ENCODE data around the gene RNF150. TPM values are rescaled to one million over a fixed set of nuclear protein-coding genes. Genes with fewer than 3 reads are reported as not detected.

The RNF150 gene
- polyA plus RNA-seq, 2 of the 4 experiments (the other 2 are of a cell fraction): 0.21 to 0.34 TPM

DNA sequence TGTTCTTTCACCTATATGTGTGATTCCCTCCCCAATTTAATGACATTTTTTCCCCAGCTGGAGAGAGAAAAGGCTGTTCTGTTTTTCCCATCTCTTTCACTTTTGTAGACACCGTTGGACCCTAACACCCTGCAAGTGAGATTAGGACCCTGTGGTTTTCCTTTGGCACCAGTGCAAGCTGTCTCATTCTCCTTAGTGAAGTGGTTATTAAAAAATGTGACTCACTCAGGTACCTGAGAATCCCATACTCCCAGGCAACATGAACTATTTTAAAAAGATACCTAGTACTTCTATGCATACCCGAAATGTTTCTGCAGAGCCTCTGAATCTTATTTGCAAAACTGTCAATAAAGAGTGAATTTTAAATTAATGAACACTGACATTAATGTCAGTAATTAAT is 201.4 kb downstream of the RNF150 start:
- DNase-seq (ENCODE audit: low read depth in 1 of 2, low spot score in 1 of 2) (no peak), ATAC-seq (no peak), FAIRE-seq (no peak)
- Histone ChIP-seq H3K27ac (no peak overlapping the region), H3K9me3 (no peaks in the 10 kb centered on the region), H3K4me3 (no peak overlapping the region), H3K4me1 (peaks cover 17% of the 10 kb centered on the region; the same call in 2 of the 3 replicates), H3K4me2 (peak overlapping the region; percentile 58)
- ChIA-PET CTCF (no interaction called here), POLR2A (no interaction called here)
- WGBS (ENCODE audit: missing lambda C conversion rate): 55% methylated on average over 2 of the region's 2 CpGs
- TF ChIP-seq NFE2L2 (conservative IDR thresholded peaks at IDR 0.05; ENCODE audit: low read length) (no peak), PBX3 (IDR thresholded peaks at IDR 0.05) (no peak), HOXB5 (CRISPR knock-in tag; IDR thresholded peaks at IDR 0.05) (no peak), ZNF302 (CRISPR knock-in tag; IDR thresholded peaks at IDR 0.05) (no peak), EHMT2 (IDR thresholded peaks at IDR 0.05; ENCODE audit: low read depth) (no peak), JUN (IDR thresholded peaks at IDR 0.05) (no peak), ZFP36 (IDR thresholded peaks at IDR 0.05; ENCODE audit: borderline replicate concordance, partially characterized antibody) (no peak), TFCP2L1 (CRISPR knock-in tag; IDR thresholded peaks at IDR 0.05) (no peak), ZSCAN20 (CRISPR knock-in tag; IDR thresholded peaks at IDR 0.05) (no peak), FOSB (CRISPR knock-in tag; IDR thresholded peaks at IDR 0.05) (no peak)
- TF ChIP-seq, protein P1, sequence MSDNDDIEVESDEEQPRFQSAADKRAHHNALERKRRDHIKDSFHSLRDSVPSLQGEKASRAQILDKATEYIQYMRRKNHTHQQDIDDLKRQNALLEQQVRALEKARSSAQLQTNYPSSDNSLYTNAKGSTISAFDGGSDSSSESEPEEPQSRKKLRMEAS (IDR thresholded peaks at IDR 0.05): no peak

GRCh38 chr4:140930557-140930956 is 202.7 kb downstream of the RNF150 start:
- TF ChIP-seq MYC (IDR thresholded peaks at IDR 0.05; ENCODE audit: borderline replicate concordance, low read length) (no peak), USF2 (IDR thresholded peaks at IDR 0.05) (no peak), CBX2 (IDR thresholded peaks at IDR 0.05; ENCODE audit: borderline replicate concordance, low read depth) (no peak), RAD21 (conservative IDR thresholded peaks at IDR 0.05 in 1 of 2, IDR thresholded peaks at IDR 0.05 in 1 of 2) (no peak), RNF2 (IDR thresholded peaks at IDR 0.05; ENCODE audit: borderline replicate concordance, low read depth) (no peak), RARB (CRISPR knock-in tag; IDR thresholded peaks at IDR 0.05) (no peak), FOXS1 (CRISPR knock-in tag; IDR thresholded peaks at IDR 0.05) (no peak), ZSCAN20 (CRISPR knock-in tag; IDR thresholded peaks at IDR 0.05) (no peak), ESRRA (IDR thresholded peaks at IDR 0.05; ENCODE audit: borderline replicate concordance, low read length) (no peak), FOSB (CRISPR knock-in tag; IDR thresholded peaks at IDR 0.05) (no peak), HOXB5 (CRISPR knock-in tag; IDR thresholded peaks at IDR 0.05) (no peak), CEBPB (IDR thresholded peaks at IDR 0.05) (no peak), POLR2AphosphoS2 (conservative IDR thresholded peaks at IDR 0.05; ENCODE audit: low read length) (no peak), POLR2A (IDR thresholded peaks at IDR 0.05; ENCODE audit: low read length) (no peak), EHF (CRISPR knock-in tag; IDR thresholded peaks at IDR 0.05) (no peak), PBX3 (IDR thresholded peaks at IDR 0.05) (no peak), CHD2 (IDR thresholded peaks at IDR 0.05; ENCODE audit: low read length, partially characterized antibody) (no peak)
- TF ChIP-seq, protein P2, sequence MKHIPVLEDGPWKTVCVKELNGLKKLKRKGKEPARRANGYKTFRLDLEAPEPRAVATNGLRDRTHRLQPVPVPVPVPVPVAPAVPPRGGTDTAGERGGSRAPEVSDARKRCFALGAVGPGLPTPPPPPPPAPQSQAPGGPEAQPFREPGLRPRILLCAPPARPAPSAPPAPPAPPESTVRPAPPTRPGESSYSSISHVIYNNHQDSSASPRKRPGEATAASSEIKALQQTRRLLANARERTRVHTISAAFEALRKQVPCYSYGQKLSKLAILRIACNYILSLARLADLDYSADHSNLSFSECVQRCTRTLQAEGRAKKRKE (CRISPR knock-in tag; IDR thresholded peaks at IDR 0.05; ENCODE audit: low read depth): no peak
- TF ChIP-seq, protein P3, sequence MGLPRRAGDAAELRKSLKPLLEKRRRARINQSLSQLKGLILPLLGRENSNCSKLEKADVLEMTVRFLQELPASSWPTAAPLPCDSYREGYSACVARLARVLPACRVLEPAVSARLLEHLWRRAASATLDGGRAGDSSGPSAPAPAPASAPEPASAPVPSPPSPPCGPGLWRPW (IDR thresholded peaks at IDR 0.05): no peak
- WGBS (ENCODE audit: missing lambda C conversion rate): 71% methylated on average over 7 of the region's 7 CpGs
- H3K4me3 ChIP-seq: no peak overlapping the region
- POLR2A ChIA-PET: no interaction called here
- no peak for DNase-seq (ENCODE audit: low read depth in 1 of 2, low spot score in 1 of 2)
- no peak for FAIRE-seq
- no peak for ATAC-seq
- H3K9me3 ChIP-seq: no peaks in the 10 kb centered on the region
- CTCF ChIA-PET: no interaction called here
- peak overlapping the region; percentile 58; the same call in 2 of the 3 replicates for H3K4me2 ChIP-seq
- H3K4me1 ChIP-seq: peaks cover 17% of the 10 kb centered on the region; the same call in 2 of the 3 replicates
- H3K27ac ChIP-seq: no peak overlapping the region

Measured in A549 (cell line).